HT1080 (cell line): ENCODE measurements around the gene COPS9. TPM values are rescaled to one million over a fixed set of nuclear protein-coding genes. Genes with fewer than 3 reads are reported as not detected.
A peak's percentile ranks its signal among the peaks of the same experiment; 100 is the strongest.

Experiments
- DNase-seq: peaks from one replicate; pipeline ENCODE4 v3.0.0-alpha.2; 2015; ENCODE audit warnings: low read depth
- polyA plus RNA-seq, 2 experiments: library from polyadenylated mRNA; depleted of rRNA; stranded (reverse); fragments of >200 nt; gene quantifications; 2 replicates each; pipeline ENCODE4 v1.2.3, GENCODE V29; 2015
- total RNA-seq: library from RNA; depleted of rRNA; stranded (reverse); fragments of >200 nt; shearing (Covaris generic); gene quantifications from 2 replicates; pipeline ENCODE4 v1.2.3, GENCODE V29; 2014; rRNA removed

Gene COPS9
- total RNA-seq = 150 and 314 TPM in 2 replicates
- polyA plus RNA-seq (2015; cell fraction: cytosol; rRNA removed) = 185 and 269 TPM in 2 replicates
- 68.0 and 83.3 TPM in 2 replicates for polyA plus RNA-seq (2015; cell fraction: nucleus; rRNA removed)

GRCh38 chr2:240136013-240136670 lies at the start of gene COPS9:
TSS of gene COPS9 (minus strand) at chr2:240136305. CDS start at chr2:240136284, 21 bp downstream.
- DNase-seq = peak; percentile 78

GRCh38 chr2:240184656-240185055 lies 48.6 kb upstream of the COPS9 start:
- DNase-seq = no peak

GRCh38 chr2:240183875-240184590 lies 47.9 kb upstream of the COPS9 start:
- DNase-seq = no peak

DNA sequence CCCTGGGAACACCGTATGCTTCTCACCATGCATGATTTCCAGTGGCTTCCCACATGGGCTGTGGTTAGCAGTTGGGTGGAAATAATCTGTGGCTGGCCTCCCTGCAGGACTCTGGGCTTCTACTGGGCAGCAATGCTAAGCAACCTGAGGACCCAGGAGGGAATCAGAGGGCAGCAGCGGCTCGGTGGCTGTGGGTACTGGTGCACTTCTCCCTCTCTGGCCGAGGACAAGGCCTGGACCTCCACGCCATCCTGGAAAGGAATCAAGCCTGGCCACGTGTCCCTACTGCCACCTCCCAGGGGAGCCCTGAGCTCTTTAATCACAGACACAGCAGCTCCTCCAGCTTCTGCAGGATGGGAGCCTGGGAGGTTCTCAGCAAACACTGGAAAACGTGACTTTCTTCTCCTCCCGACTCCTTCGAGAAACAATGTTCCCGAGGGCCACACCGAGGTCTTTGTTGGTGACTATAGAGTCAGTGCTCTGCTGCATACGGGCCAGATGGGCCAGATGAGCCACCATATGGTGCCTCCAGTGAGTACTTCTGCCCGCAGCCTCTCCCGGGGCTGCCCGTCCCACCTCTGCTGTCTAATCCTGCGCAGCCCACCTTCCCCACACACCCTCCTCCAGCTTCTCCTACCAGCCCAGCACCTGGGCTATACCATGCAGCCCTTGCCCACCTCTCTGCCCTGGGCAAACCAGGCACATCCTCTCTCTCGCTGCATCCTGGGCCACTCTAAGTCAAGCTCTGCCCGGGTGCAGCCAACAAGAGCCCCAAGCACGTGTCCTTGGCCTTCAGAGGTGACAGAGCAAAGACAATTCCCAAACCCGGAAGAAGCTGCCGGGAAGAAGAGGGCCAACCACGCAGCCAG lies 47.1 kb upstream of the COPS9 start:
- DNase-seq = no peak

DNA sequence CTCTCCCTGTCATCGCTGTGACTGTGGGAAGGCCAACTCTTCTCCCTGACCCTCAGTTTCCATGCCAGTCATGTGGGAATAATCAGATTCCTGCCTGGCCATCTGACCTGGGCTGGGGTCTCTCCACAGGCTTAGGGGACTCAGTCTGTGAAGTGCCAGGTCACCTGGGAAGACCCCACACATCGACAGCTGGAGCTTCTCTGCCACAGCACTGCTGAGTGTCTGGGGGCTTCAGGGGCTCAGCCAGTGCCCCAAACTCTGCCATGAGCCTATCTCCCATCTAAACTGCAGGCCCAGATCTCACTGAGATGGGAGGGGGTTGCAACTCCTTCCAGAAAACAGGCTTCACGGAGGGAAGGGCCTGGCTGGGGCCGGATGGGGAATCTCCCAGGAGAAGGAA lies 46.4 kb upstream of the COPS9 start:
- no peak for DNase-seq

DNA sequence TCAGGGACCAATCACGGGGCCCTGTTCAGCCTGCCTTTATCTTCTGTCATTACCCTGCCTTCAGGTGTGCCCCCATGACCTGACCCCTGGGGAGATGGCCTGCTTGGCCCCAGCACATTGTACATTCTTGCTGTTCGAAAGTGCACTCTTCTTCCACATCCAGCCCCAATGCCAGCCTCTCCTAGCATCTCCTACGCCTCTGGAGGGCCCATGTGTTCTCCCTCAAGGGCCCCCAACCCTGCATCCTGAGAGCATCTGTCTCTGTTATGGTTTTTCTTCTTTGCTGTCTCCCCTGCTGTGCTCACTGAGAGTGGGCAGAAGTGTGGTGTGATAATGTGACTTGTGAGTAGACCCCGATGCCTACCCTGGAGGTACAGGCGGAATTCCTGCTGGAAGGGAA lies 45.9 kb upstream of the COPS9 start:
- no peak for DNase-seq

DNA sequence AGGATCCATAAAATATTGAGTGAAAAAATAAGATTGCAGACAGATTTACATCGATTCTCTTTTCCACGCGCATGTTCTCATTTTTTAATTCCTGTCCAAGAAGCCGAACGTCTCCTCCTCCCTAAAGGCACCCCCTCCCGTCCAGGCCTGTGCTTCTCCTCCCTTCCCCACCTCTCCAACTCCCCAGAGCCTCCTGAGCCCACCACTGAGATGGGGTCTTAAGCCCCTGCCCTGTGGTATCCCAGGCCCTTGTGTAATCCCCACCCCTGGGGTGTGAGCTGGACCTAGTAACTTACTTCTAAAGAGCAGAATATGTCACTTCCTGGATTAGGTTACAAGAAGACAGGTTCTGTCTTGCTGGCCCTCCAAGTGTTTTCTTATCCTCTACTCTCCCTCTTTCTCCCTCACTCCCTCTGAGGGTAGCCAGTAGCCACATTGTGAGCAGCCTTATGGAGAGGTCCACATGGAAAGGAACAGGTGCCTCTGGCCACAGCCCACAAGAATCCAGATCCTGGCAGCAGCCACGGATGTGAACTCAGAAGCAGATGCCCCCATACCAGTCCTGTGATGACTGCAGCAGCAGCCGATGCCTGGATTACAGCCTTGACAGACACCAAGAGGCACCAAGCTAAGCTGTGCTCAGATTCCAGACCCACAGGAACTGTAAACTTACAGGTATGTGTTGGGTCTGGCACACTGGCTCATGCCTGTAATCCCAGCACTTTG lies 44.0 kb upstream of the COPS9 start:
- DNase-seq = no peak

DNA sequence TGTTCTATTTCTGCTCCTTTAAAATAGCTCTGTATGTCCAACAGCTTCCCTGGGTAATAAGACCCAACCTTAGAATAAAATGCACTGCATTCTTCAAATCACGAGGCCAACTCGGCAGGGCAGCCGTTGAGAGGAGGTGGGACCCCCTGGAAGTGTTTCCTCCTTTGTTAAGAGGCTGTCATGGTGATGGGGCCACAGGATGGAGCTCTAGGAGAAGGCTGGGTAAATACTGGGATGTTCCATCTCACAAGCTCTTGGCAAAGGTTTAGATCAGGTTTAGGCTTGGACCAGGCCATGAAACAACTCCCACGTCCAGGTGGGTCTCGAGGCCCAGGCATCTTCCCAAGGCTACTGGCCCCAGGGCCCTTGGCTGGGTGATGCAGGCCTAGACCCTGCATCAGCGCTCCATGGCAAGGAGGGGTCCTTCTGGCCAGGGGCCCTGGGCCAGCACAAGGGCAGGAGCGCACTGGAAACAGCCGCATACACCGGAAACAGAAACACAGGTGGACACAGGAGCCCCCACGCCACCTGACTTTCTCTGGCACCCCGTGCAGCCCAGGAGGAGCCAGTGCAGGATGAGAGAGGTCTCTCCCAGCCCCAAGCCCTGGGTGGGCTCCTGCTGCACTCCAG lies 43.2 kb upstream of the COPS9 start:
- DNase-seq = no peak

- no peak for DNase-seq
Observed at GRCh38 chr2:240178564-240178963, 42.5 kb upstream of the COPS9 start.

- no peak for DNase-seq
Observed at GRCh38 chr2:240174496-240174895, 38.4 kb upstream of the COPS9 start.

DNA sequence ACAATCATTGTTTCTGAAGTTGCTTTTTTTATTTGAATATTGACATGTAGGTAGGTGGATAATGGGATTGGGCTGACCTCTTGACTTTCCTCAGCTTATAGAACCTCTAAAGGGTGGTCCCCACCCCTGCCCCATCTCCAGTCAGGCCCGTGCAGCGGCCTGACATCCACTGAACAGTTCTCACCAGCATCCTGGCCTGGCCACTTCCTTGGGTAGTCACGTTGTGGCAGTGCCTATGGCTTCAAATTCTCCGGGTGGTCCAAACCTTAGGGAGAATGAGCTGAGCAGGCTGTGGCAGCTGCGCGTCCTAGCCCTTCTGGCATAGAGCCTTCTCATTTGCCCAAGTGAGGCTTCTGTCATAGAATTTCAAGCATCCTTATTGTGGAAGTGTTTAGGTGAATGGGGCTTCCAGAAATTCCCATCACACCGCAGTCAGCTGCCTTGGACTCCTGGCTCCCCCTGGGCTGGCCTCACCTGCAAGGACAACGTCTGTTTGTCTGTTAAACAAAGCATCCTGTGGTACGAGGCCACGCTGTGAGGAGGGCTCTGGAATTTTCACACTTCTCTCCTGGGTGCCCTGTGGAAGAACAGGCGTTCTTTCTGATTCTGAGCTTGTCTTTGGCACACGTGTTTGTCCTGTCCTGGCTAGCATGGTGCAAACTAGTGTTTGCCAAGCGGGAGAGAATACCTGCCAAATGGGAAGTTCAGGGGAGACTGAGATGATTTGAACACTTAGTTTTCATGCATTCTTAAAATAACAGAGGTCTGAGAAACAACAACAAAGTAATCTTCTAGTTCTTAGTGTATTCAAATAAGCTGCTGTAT lies 36.2 kb upstream of the COPS9 start:
- DNase-seq = no peak

DNA sequence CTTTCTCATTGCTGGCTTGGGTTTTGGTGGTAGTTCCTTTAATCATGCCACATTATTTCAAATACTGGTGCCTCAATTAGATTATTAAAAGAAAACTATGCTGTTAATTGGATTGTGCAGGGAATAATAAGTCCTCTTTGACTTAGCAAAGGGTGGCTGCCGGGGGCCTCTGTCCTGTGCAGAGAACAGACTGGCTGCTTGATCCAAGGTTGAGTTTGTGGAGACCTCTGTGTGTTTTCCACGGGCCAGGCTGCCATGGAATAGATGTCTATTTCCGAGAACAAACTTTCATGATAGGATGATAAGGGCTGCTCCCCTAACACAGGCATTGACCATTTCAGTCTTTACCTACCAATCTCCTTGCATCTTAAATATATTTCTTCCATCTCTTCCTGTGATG lies 34.8 kb upstream of the COPS9 start:
- DNase-seq = no peak

DNA sequence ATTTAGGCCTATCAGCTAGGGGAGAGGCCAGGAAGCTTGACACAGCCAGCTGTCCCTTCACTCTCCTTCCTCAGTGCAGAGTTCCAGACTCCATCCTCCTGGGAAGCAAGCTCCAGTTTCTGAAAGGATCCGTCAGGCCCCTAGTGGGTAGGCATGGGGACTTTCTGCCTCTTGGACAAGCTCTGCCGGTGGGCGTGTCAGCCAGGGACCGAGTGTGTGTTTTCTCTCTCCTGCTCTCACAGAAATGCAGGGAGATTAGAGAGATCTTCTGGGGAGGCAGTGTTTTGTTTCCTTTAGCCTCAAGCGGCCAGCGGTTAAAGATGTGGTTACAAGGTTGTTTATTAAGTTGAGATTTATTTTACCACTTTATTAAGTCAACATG lies 34.2 kb upstream of the COPS9 start:
- no peak for DNase-seq

DNA sequence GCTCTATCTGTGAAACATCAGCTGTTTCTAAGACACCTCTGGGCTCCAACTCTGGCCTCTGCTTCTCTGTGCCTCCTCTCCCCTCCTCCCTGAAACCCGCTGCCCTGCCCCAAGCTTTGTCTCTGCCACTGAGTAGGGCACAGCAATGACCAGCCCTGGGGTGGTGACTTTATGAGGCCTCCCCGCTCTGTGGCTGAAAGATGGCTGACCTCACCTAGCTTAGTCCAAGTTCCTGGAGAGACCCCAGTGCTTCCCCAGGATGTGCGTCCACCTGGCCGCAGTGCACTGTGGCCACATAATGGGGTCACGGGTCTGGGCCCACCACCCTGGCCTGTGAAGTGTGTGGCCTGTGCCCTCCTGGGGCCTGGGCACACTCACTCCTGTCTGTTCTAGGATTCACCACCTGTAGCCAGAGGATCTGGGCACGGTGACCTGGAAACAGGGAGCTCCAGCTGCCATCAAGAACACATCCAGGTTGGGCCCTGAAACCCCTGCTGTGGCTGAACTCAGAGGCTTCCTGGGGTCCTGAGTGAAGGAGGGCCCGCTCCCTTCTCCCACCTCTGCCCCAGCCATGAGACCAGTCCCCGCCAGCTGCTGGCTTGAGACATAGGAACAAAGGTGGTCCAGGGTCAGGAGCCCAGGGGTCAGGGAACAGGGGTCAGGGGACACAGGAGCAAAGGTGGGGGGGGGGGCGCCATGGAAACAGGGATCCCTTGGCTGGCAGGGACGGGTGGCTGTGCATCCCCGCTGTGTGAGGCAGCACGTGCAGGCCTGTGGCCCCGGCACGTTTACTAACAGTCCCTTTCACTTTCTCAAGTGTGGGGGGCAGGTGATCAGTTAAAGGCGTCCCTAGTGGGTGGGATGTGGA lies 33.6 kb upstream of the COPS9 start:
- DNase-seq = no peak

DNA sequence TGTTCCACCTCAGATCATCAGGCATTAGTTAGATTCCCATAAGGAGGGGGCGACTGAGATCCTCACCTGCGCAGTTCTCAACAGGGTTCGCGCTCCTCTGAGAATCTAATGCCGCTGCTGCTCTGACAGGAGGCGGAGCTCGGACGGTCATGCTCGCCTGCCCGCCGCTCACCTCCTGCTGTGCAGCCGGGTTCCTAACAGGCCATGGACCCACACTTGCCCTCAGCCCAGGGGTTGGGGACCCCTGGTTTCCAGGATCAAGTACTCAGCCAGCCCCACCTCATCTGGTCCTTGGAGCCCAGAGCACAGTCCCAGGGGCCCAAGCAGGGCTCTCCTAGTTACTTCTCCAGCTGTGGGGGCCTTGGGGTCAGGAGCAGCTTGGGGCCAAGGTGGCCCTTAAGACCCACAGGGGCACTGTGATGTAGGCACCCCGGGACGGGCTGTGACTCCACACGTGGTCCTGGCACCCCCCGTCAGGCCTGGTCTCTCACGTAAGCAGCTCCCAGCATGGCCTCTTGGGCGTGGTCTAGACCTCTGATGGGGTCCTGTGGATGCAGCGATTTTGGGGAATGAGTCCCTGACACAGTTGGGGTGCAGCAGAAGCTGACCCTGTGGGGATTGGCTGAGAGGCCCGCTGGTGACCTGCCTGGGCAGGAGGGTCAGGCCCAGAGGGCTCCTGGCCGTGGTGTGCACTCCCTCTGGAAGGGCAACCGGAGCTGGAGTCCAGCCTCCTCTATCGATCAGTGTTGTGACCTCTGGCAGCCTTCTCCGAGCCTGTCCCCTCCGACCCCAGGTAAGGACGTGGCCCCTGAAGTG lies 32.6 kb upstream of the COPS9 start:
- DNase-seq = no peak

- DNase-seq = no peak
Observed at GRCh38 chr2:240168041-240168440, 31.9 kb upstream of the COPS9 start.

- no peak for DNase-seq
Observed at GRCh38 chr2:240167588-240167880, 31.4 kb upstream of the COPS9 start.
